Left renal pelvis (tissue), 4 donors: ENCODE measurements around the gene LRRC74A. TPM values are rescaled to one million over a fixed set of nuclear protein-coding genes. Genes with fewer than 3 reads are reported as not detected.
A peak's percentile ranks its signal among the peaks of the same experiment; 100 is the strongest.

Experiments
- DNase-seq, 4 donors: peaks; one replicate each; pipeline ENCODE4 v3.0.0-alpha.2; 2013; ENCODE audit warnings: low read depth in 4 of 4, low spot score in 3 of 4
- polyA plus RNA-seq, 4 donors: library from polyadenylated mRNA; unstranded; fragments of 120-200 nt; gene quantifications; one replicate each; pipeline ENCODE4 v1.2.1, GENCODE V29; 2013; ENCODE audit not compliant: insufficient read length in 4 of 4

Gene LRRC74A
- polyA plus RNA-seq = not detected

- DNase-seq = no peak
These were observed at the start of gene LRRC74A for GRCh38 chr14:76826122-76826521. TSS of gene LRRC74A (plus strand) at chr14:76826408. CDS start at chr14:76826698, 290 bp downstream.

DNA sequence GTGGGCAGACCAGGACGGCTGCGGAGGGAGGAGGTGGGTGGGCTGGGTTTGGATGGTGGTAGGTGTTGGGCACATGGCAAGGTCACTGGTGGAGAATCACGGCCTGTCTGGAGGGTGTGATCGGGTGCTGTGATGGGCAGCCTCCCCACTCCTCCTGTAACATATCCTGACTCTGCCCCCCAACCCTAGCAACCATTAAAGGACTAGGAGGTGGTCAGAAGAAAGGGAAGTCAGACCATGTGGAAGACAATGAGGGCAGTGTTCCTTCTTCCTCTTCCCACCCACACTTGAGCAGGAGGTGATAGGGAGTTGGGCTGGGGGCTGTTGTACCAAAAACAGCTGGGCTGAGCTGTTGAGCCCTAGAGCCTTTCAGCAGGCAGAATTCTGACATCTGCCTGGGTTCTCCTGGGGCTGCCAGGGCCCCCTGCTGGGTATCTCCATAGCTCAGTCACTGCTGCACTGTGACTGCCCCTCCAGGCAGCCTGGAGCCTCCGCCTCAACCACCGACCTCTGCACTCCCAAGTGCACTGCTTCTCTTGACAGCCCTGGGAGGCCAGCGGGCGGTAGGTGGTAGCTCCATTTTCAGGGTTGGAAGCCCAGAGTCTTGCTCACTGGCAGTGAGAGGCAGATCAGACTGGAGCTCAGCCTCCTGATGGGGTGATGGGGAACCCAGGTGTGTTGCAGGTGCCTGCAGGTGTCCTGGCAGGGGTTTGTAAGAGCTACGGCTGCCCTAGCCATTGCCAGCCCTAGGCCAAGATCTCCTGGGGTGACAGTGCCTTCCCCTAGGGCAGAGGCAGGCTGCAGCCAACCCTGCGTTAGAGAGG lies 49.6 kb upstream of the LRRC74A start:
- no peak for DNase-seq

DNA sequence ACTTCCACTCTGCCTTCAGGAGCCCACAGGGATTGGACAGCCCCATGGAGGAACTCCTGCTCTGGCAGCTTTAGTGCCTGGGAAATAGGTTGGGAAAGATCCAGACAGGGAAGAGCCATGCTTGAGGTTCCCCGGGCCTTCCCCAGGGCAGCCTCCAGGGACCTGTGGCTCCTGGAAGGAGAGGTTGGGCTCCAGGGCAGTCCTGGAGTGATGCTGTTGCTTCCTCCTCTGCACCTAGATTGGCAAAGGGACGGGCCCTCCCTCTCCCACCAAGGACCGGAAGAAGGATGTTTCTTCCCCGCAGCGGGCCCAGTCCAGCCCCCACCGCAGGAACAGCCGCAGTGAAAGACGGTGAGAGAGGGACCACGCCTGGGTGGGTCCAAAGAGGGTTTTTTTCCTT lies 48.5 kb upstream of the LRRC74A start:
- DNase-seq = no peak

DNA sequence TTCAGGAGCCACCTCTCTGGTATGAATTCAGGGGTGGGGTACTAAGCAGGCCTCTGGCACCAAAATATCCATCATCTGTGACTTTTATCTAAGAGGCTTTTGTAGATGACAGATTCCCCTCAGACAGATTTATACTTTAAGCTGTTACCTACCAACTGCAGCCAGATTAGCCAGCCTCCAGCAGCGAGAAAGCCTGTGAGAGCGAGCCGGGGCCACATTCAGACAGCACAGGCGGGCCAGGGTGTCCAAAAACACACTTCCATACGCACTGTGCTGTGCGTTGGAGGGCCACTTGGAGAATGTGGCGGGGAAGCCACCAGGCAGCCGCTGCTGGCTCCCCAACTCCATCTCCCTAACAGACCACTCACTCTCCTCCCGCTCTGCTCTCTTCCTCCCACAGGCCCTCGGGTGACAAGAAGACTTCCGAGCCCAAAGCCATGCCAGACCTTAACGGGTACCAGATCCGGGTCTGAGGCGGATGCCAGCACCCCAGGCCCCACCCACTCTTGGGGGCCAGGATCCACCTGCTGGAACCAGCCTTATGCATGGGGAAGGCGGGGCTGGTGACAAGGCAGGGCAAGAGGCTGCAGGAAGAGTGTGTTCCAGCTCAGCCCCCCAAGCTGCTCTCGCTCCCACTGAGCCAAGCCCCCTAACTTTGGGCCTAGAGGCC lies 47.5 kb upstream of the LRRC74A start:
- DNase-seq = no peak

GRCh38 chr14:76779221-76780057 lies 46.8 kb upstream of the LRRC74A start:
- DNase-seq = no peak

DNA sequence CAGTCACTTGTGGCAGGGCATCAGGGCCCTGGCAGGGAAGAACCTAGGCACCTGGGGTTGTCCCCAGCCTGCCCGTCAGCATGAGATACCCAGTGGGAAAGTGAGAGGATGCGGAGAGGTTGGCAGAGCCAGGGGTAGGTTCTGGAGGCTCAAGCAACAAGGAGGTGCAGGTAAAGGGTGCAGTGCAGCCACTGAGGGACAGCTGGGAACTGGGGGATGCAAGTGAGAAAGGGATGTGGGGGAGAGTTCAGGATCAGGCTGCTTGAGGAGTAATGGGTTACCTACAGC lies 46.2 kb upstream of the LRRC74A start:
- no peak for DNase-seq

GRCh38 chr14:76780360-76780759 lies 45.8 kb upstream of the LRRC74A start:
- no peak for DNase-seq

DNA sequence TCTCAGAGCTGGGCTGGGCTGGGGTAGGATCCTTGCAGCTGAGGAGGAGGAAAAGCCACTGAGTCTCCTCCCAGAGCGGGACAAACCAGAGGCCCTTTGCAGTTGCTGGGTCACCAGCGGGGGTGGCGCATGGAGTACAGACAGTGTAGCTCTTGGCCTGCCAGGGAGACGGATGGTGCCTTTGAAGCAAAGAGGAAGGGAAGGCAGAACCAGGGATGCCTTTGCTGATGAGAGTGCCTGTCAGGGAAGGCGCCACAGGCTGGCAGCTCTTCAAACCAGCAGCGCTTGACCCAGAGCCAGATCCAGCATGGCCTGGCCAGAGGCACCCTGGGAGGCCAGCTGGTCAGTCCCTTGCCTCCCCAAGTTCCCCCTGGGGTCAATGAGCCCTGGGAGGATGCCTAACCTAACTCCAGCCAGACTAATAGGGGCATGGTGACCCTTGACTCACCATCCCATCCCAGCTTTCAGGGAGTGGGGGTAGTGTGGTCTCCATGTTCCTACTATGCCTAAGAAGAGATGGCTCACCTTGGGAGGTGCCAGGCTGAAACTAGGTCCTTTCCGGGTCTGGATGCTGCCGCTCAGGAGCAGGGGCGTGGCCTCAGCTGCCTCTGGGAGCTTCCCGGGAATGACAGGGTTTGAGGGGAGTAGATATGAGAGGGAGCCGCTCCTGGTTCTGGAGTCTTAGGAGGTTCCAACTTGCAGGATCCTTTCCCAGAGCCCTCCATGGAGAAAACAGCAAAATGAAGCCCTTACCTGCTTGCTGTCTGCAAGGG lies 45.1 kb upstream of the LRRC74A start:
- no peak for DNase-seq

GRCh38 chr14:76781648-76782051 lies 44.6 kb upstream of the LRRC74A start:
- DNase-seq = no peak

GRCh38 chr14:76782115-76782884 lies 43.9 kb upstream of the LRRC74A start:
- DNase-seq = no peak

DNA sequence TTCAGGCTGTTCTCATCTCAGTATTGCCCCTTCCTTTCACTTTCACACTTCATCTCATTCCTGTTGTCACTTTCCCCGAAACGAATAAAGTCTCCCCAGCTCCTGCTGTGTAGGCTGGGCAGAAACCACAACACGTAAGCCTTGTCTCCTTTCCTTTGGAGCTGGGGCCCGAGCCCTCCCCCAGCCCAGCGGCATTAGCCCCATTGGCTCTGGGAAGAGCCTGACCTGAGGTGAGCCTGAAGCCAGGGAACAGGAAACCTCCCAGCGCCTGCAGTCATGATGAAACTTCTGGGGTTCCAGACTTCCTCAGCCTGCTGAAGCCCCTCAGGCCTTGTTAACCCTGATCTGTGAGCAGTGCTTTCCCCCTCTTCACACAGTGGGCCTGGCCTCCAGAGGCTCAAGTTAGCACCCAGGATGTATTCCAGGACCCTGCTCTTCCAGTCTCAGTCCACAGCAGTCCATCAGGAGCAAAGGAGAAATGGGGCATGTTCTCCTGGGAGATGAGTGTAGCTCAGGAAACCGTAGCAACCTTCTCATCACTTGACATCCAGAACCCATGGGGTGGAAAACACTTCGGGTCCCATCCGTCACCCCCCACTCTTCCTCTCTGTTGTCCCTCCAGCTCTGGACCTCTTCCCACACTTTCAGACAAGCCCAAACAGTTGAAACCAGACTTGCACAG lies 43.2 kb upstream of the LRRC74A start:
- no peak for DNase-seq

GRCh38 chr14:76784266-76784874 lies 41.8 kb upstream of the LRRC74A start:
- no peak for DNase-seq

- DNase-seq = peak in 2 of 4 donors; percentile 57 to 58
These were observed 41.3 kb upstream of the LRRC74A start for GRCh38 chr14:76784881-76785280.

GRCh38 chr14:76786601-76787000 lies 39.6 kb upstream of the LRRC74A start:
- DNase-seq = no peak

DNA sequence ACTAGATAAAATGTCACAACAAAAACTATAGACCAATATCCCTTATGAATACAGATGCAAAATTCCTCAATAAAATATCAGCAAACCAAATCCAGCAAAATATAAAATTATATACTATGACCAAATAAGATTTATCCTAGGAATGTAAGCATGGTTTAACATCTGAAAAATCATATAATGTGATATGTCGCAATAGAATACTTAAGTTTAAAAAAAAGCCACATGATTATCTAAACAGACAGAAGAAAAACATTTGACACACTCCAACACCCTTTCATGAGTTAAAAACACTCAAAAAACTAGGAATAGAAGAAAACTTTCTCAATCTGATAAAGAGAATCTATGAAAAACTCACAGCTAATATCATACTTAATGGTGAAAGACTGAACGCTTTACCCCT lies 33.8 kb upstream of the LRRC74A start:
- DNase-seq = no peak

GRCh38 chr14:76793324-76793723 lies 32.9 kb upstream of the LRRC74A start:
- no peak for DNase-seq

DNA sequence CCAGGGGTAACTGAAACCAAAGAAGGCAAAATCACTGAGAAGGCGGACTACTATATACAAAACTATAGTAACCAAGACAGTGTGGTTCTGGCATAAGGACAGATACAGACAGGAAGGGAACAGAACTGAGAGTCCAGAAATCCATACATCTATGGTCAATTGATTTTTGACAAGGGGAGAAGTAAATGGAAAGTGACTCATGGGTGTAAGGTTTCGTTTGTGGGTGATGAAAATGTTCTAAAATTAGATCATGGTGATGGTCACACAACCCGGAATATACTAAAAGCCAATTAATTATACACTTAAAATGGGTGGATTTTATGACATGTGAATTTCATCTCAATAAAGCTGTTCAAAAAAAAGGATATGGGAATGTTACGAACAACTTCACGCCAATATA lies 32.3 kb upstream of the LRRC74A start:
- DNase-seq = no peak

DNA sequence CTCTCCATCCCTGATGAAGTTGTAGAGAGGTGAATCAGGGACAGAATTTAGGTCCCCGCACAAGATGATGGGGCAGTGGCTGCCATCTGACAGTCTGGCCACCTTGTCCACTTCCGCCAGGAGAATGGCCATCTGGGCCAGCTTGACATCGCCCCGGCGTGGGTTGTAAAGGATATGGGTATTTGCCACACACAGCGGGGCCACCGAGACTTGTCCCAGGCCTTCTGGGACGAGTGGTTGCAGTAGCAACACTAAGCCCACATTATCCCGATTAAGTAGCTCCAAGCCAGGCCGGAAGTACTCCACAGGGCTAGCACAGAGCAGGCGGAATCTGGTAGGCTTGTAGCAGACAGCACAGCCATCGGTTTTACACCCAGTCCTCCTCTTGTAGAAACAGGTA lies 19.8 kb upstream of the LRRC74A start:
- DNase-seq = no peak

GRCh38 chr14:76808011-76808410 lies 18.2 kb upstream of the LRRC74A start:
- no peak for DNase-seq
